Lung (tissue), 12 donors: ENCODE measurements around the gene NCAPG. TPM values are rescaled to one million over a fixed set of nuclear protein-coding genes. Genes with fewer than 3 reads are reported as not detected.

Experiments used
- ATAC-seq: fragments of 200-7000 bp; cut with Tn5 transposase; one replicate; pipeline ENCODE4 v1.9.1; 2020; ENCODE audit warnings: moderate number of reproducible peaks; ENCODE audit not compliant: insufficient read depth, low FRiP score
- DNase-seq, 3 donors: peaks; one replicate each; pipeline ENCODE4 v3.0.0-alpha.2; 2013 to 2017
- H3K27ac ChIP-seq, 2 donors: one replicate each; pipeline ENCODE4 v1.5.1; 2013; ENCODE audit warnings: mild to moderate bottlenecking in 2 of 2, moderate library complexity in 2 of 2, control low read depth in 1 of 2, inconsistent platforms in 1 of 2, low read depth in 1 of 2, low read length in 1 of 2
- H3K27me3 ChIP-seq, 3 donors: one replicate each; pipeline ENCODE4 v1.5.1; 2013; ENCODE audit warnings: low read length in 2 of 3; ENCODE audit not compliant: control insufficient read depth in 3 of 3, insufficient read depth in 3 of 3
- H3K36me3 ChIP-seq, 4 donors: one replicate each; pipeline ENCODE4 v1.5.1; 2013; ENCODE audit warnings: low read length in 4 of 4, mild to moderate bottlenecking in 1 of 4, moderate library complexity in 1 of 4; ENCODE audit not compliant: control insufficient read depth in 4 of 4, insufficient read depth in 4 of 4
- H3K4me1 ChIP-seq, 5 donors: one replicate each; pipeline ENCODE4 v1.5.1; 2013; ENCODE audit warnings: low read length in 5 of 5, mild to moderate bottlenecking in 2 of 5, moderate library complexity in 1 of 5; ENCODE audit not compliant: control insufficient read depth in 5 of 5, insufficient read depth in 5 of 5
- H3K4me3 ChIP-seq: one replicate; pipeline ENCODE4 v1.5.1; 2013; ENCODE audit warnings: mild to moderate bottlenecking, control low read depth, moderate library complexity
- H3K9ac ChIP-seq, 2 donors: one replicate each; pipeline ENCODE4 v1.5.1; 2013; ENCODE audit warnings: low read length in 2 of 2, control low read depth in 1 of 2; ENCODE audit not compliant: insufficient read depth in 1 of 2
- H3K9me3 ChIP-seq, 4 donors: one replicate each; pipeline ENCODE4 v1.5.1; 2013; ENCODE audit warnings: low read length in 3 of 4, mild to moderate bottlenecking in 1 of 4, moderate library complexity in 1 of 4; ENCODE audit not compliant: control insufficient read depth in 4 of 4, insufficient read depth in 3 of 4
- CTCF ChIP-seq: IDR thresholded peaks from 2 replicates; pipeline ENCODE4 v1.5.1; 2012; ENCODE audit warnings: mild to moderate bottlenecking; ENCODE audit errors: control extremely low read depth, extremely low read depth
- WGBS, 2 donors: extraction: QIAGEN DNeasy Blood & Tissue Kit; methylation state at CpG; one replicate each; pipeline ENCODE4 v1.1.7; 2013; 5-methylcytosine and 5-hydroxymethylcytosine counted together
- polyA plus RNA-seq, 2 donors: library from polyadenylated mRNA; stranded (reverse); fragments of 200-250 nt; gene quantifications; one replicate each; pipeline ENCODE4 v1.2.1, GENCODE V29; 2013
- total RNA-seq, 2 donors: library from RNA; depleted of rRNA in 1 of 2; stranded (reverse); fragments of >200 nt in 1 of 2; gene quantifications; one replicate each; pipeline ENCODE4 v1.2.1, GENCODE V29; 2014 to 2021
- donor health status: control.
- donor health status: control.
- donor health status: Bipolar disorder and iron deficiency.
- donor health status: healthy.
- donor health status: DM: yes; HTN: yes; CAD: no.

NCAPG gene
- total and polyA plus RNA-seq, 4 donors = 0.73 to 6.0 (median 1.2) TPM

DNA sequence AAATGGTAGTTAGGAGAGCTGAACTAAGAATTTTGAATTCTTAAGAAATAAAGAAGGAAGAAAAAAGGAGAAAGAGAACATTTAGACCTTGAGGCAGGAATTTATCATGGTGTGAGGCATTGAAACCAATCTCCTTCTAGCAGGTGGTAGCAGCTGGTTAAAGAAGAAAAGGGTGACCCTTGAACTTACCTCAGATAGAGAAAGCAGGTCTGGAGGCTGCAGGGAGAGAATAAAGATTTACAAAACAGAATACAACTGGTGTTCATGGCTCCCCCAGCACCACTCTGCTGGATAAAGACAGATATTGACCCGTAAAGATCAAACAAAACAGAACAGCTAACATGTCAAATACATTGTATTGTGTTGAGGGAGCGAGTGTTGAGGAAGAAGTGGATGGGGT, 56.0 kb downstream of the NCAPG start:
- DNase-seq (no peak), ATAC-seq (no peak)
- H3K9me3 ChIP-seq = no peaks in the 10 kb centered on the region
- H3K36me3 ChIP-seq = no peaks in the 10 kb centered on the region
- no peak overlapping the region for H3K9ac ChIP-seq
- 92 to 96% methylated on average over 2 of the region's 2 CpGs for WGBS, 2 donors
- no peak overlapping the region for H3K27ac ChIP-seq
- H3K27me3 ChIP-seq = no peaks in the 10 kb centered on the region
- H3K4me3 ChIP-seq = no peak overlapping the region
- no peak for TF ChIP-seq CTCF
- H3K4me1 ChIP-seq = no peaks in the 10 kb centered on the region

DNA sequence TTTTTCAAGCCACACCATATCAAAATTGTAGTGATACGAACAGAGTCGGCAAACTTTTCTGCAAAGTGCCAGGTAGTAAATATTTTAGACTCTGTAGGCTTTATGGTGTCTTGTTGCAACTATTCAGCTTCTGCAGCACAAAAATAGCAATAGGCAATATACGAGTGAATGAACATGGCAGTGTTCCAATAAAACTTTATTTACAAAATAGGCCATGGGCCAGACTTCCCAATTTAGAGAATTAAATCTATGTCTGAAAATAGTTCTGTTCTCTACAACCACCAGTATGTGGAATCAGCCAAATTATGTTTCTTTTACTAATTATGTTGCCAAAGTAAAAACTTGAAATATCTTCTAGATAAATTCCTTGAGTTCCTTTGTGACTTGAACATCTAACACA, 56.5 kb downstream of the NCAPG start:
- no peak for DNase-seq
- H3K27ac ChIP-seq = no peak overlapping the region
- H3K4me1 ChIP-seq = no peaks in the 10 kb centered on the region
- no peak overlapping the region for H3K9ac ChIP-seq
- WGBS, 2 donors = 84 to 87% methylated on average over 3 of the region's 3 CpGs
- no peaks in the 10 kb centered on the region for H3K36me3 ChIP-seq
- H3K9me3 ChIP-seq = no peaks in the 10 kb centered on the region
- no peak for TF ChIP-seq CTCF
- no peaks in the 10 kb centered on the region for H3K27me3 ChIP-seq
- no peak for ATAC-seq
- no peak overlapping the region for H3K4me3 ChIP-seq

DNA sequence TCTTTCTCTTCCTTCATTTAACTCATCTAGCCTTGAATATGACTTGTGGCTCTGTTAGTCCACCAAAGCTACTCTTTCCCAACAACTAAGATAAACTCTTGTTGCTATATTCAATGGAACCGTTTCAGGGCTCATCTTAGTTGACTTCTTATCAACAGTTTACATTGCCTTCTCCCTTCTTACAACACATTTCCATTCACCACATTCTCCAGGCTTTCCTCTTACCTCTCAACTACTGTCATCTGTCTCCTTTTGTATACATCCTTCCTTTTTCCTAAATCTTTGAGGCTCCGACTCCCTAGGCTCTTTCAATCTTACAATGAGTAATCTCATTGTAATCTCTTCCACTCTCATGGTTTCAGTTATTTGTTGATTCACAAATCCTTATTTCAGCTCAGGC, 58.5 kb downstream of the NCAPG start:
- Histone ChIP-seq H3K4me1 (no peaks in the 10 kb centered on the region), H3K4me3 (no peak overlapping the region), H3K36me3 (no peaks in the 10 kb centered on the region), H3K27me3 (no peaks in the 10 kb centered on the region), H3K9ac (no peak overlapping the region), H3K27ac (no peak overlapping the region), H3K9me3 (no peaks in the 10 kb centered on the region)
- no peak for DNase-seq
- TF ChIP-seq CTCF = no peak
- ATAC-seq = no peak
- WGBS, 2 donors = 75 to 78% methylated on average over 2 of the region's 2 CpGs

DNA sequence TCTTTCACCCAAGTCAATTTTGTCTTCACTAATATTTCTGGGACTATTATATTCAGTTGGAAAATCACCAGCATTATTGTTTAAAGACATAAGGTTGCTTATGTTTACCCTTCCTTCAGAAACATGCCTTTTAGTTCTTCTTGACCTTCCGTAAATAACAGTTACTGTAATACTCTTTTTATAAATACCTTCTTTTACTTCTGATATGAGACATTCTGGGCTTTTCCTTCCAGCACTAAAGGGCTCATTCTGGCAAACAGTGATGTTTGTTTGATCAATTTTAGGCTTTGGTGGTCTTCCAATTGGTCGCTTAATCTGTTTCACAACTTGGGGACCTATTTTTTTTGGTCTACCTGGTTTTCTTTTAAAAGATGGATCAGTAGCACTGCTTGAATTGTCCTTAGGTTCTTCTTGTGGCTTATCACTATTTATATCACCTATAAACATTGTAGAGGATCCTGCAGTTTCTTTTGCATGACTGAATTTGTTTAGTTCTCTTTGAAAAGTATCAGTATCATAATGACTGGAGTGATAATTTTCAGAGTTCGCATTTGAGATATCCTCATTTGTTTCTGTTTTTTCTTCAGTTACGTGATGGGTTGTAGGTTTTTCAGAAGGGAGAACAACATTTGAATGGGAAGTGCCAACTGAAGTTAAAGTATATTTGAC, 64.8 kb downstream of the NCAPG start:
- H3K27ac ChIP-seq = no peak overlapping the region
- no peaks in the 10 kb centered on the region for H3K4me1 ChIP-seq
- WGBS, 2 donors = 91 to 99% methylated on average over 4 of the region's 4 CpGs
- H3K9ac ChIP-seq = no peak overlapping the region
- H3K36me3 ChIP-seq = no peaks in the 10 kb centered on the region
- DNase-seq = no peak
- no peak for ATAC-seq
- TF ChIP-seq CTCF = no peak
- no peak overlapping the region for H3K4me3 ChIP-seq
- H3K9me3 ChIP-seq = no peaks in the 10 kb centered on the region
- H3K27me3 ChIP-seq = no peaks in the 10 kb centered on the region
